ENCODE results near the gene PDLIM3. TPM values are rescaled to one million over a fixed set of nuclear protein-coding genes. Genes with fewer than 3 reads are reported as not detected.

Gene PDLIM3
- total RNA-seq, 1 experiment from 2014 or later, result 6.2 TPM

- no peak for TF ChIP-seq NR3C1 (CRISPR knock-in tag; conservative IDR thresholded peaks at IDR 0.05; ENCODE audit: low read depth)
- no peak for TF ChIP-seq ZNF425 (CRISPR knock-in tag; conservative IDR thresholded peaks at IDR 0.05)
- no peak for TF ChIP-seq ARID4B (CRISPR knock-in tag; IDR thresholded peaks at IDR 0.05; ENCODE audit: borderline replicate concordance)
- TF ChIP-seq USF1 (CRISPR knock-in tag; IDR thresholded peaks at IDR 0.05), result no peak
These were observed 6.0 kb upstream of the PDLIM3 start (continued) for GRCh38 chr4:185541251-185541727.

- Mint-ChIP-seq H3K36me3 (no peaks in the 10 kb centered on the region), H3K27me3 (ENCODE audit: low read depth) (peaks cover 7% of the 10 kb centered on the region), H3K9me3 (no peaks in the 10 kb centered on the region), H3K27ac (no peak overlapping the region), H3K4me3 (no peak overlapping the region), H3K4me1 (peaks cover 13% of the 10 kb centered on the region)
- no peak for DNase-seq (ENCODE audit: low spot score)
- ChIA-PET CTCF (no interaction called here), POLR2A (no interaction called here)
- TF ChIP-seq ARID4B (CRISPR knock-in tag; IDR thresholded peaks at IDR 0.05; ENCODE audit: borderline replicate concordance) (no peak), SMAD4 (CRISPR knock-in tag; IDR thresholded peaks at IDR 0.05) (no peak), ATF3 (CRISPR knock-in tag; conservative IDR thresholded peaks at IDR 0.05) (no peak), AR (CRISPR knock-in tag; IDR thresholded peaks at IDR 0.05) (no peak), TCF7 (CRISPR knock-in tag; IDR thresholded peaks at IDR 0.05; ENCODE audit: low read depth) (no peak), ZBTB43 (CRISPR knock-in tag; IDR thresholded peaks at IDR 0.05) (no peak), NFYB (CRISPR knock-in tag; conservative IDR thresholded peaks at IDR 0.05; ENCODE audit: low read depth) (no peak)
- no peak for ATAC-seq
These were observed 5.3 kb upstream of the PDLIM3 start for GRCh38 chr4:185540487-185541120.

All from WTC11 (cell line).